Testis (tissue), 3 donors: ENCODE results near the gene GPR39. TPM values are rescaled to one million over a fixed set of nuclear protein-coding genes. Genes with fewer than 3 reads are reported as not detected.

Experiments
- DNase-seq: peaks from one replicate; pipeline ENCODE4 v3.0.0-alpha.2; 2019
- H3K27ac ChIP-seq, 2 donors: fragments of 200-600 bp; sonication (generic); one replicate each; pipeline ENCODE4 v1.5.1; 2019
- H3K27me3 ChIP-seq: fragments of 200-600 bp; sonication (generic); one replicate; pipeline ENCODE4 v1.5.1; 2019
- H3K36me3 ChIP-seq: fragments of 200-600 bp; sonication (generic); one replicate; pipeline ENCODE4 v1.5.1; 2017; ENCODE audit warnings: low read depth; ENCODE audit errors: missing control alignments
- H3K4me1 ChIP-seq: fragments of 200-600 bp; sonication (generic); one replicate; pipeline ENCODE4 v1.5.1; 2019
- H3K4me3 ChIP-seq, 2 donors: fragments of 200-600 bp; sonication (generic); one replicate each; pipeline ENCODE4 v1.5.1; 2017 to 2019
- H3K9me3 ChIP-seq: fragments of 200-600 bp; sonication (generic); one replicate; pipeline ENCODE4 v1.5.1; 2017
- POLR2A ChIP-seq: fragments of 450-650 bp; IDR thresholded peaks from one replicate; pipeline ENCODE4 v1.6.1; 2017; ENCODE audit warnings: antibody characterized with exemption, mild to moderate bottlenecking, moderate library complexity
- WGBS, 2 donors: methylation state at CpG; one replicate each; pipeline ENCODE4 v1.1.5; 2018; 5-methylcytosine and 5-hydroxymethylcytosine counted together
- intact Hi-C: fragments of 100-400 bp; cut with DNase I; formaldehyde crosslinking; loops from one replicate; pipeline ENCODE4 v1.15.1; 2023; ENCODE audit warnings: low total_unique reads
- polyA plus RNA-seq: library from polyadenylated mRNA; stranded (reverse); fragments of 350-450 nt; fragmentation: Illumina TruSeq; extraction: RNeasy Lipid Tissue Mini Kit (QIAGEN cat#74804); gene quantifications from one replicate; pipeline ENCODE4 v1.2.3, GENCODE V29; 2014; ENCODE audit warnings: low read depth, low replicate concordance; ENCODE audit not compliant: insufficient read depth
- total RNA-seq, 2 donors: library from RNA; depleted of rRNA; stranded (reverse); fragments of >200 nt; gene quantifications; one replicate each; pipeline ENCODE4 v1.2.3, GENCODE V29; 2016
- TF ChIP-seq, protein P1 (sequence below), 3 experiments: fragments of 450-650 bp in 2 of 3; fragments of 200-600 bp in 1 of 3; sonication (generic) in 1 of 3; IDR thresholded peaks; one replicate each; pipeline ENCODE4 v1.5.1; 2016 to 2019; ENCODE audit warnings: antibody characterized with exemption in 3 of 3, mild to moderate bottlenecking in 2 of 3, moderate library complexity in 1 of 3

GPR39 gene
- total and polyA plus RNA-seq, 3 donors from 2014 or later = 2.7 to 19.5 (median 4.0) TPM

GRCh38 chr2:132581591-132581990, 165.0 kb downstream of the GPR39 start:
- Histone ChIP-seq H3K36me3 (no peaks in the 10 kb centered on the region), H3K27me3 (no peaks in the 10 kb centered on the region), H3K9me3 (no peaks in the 10 kb centered on the region), H3K27ac (no peak overlapping the region), H3K4me3 (no peak overlapping the region), H3K4me1 (no peaks in the 10 kb centered on the region)
- DNase-seq = no peak
- TF ChIP-seq, protein P1, sequence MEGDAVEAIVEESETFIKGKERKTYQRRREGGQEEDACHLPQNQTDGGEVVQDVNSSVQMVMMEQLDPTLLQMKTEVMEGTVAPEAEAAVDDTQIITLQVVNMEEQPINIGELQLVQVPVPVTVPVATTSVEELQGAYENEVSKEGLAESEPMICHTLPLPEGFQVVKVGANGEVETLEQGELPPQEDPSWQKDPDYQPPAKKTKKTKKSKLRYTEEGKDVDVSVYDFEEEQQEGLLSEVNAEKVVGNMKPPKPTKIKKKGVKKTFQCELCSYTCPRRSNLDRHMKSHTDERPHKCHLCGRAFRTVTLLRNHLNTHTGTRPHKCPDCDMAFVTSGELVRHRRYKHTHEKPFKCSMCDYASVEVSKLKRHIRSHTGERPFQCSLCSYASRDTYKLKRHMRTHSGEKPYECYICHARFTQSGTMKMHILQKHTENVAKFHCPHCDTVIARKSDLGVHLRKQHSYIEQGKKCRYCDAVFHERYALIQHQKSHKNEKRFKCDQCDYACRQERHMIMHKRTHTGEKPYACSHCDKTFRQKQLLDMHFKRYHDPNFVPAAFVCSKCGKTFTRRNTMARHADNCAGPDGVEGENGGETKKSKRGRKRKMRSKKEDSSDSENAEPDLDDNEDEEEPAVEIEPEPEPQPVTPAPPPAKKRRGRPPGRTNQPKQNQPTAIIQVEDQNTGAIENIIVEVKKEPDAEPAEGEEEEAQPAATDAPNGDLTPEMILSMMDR (IDR thresholded peaks at IDR 0.05) = no peak
- TF ChIP-seq POLR2A = no peak
- 80 to 89% methylated on average over 5 of the region's 5 CpGs for WGBS, 2 donors
- intact Hi-C loops = no loop called here

- TF ChIP-seq, protein P1 (IDR thresholded peaks at IDR 0.05) = no peak
- no peak for TF ChIP-seq POLR2A
- Histone ChIP-seq H3K36me3 (no peaks in the 10 kb centered on the region), H3K9me3 (no peaks in the 10 kb centered on the region), H3K27me3 (no peaks in the 10 kb centered on the region), H3K4me1 (no peaks in the 10 kb centered on the region), H3K4me3 (no peak overlapping the region), H3K27ac (no peak overlapping the region)
- intact Hi-C loops = no loop called here
- no peak for DNase-seq
- 83 to 85% methylated on average over 9 of the region's 9 CpGs for WGBS, 2 donors
Measured at GRCh38 chr2:132581991-132582738, 165.6 kb downstream of the GPR39 start.

- H3K36me3 ChIP-seq = no peaks in the 10 kb centered on the region
- WGBS, 2 donors = 83 to 93% methylated on average over 10 of the region's 10 CpGs
- DNase-seq = no peak
- no peak overlapping the region for H3K27ac ChIP-seq
- H3K27me3 ChIP-seq = no peaks in the 10 kb centered on the region
- no peak overlapping the region for H3K4me3 ChIP-seq
- H3K4me1 ChIP-seq = no peaks in the 10 kb centered on the region
- intact Hi-C loops = no loop called here
- TF ChIP-seq, protein P1 (IDR thresholded peaks at IDR 0.05) = no peak
- TF ChIP-seq POLR2A = no peak
- no peaks in the 10 kb centered on the region for H3K9me3 ChIP-seq
Measured at GRCh38 chr2:132583666-132584360, 167.2 kb downstream of the GPR39 start.

- intact Hi-C loops = no loop called here
- H3K27ac ChIP-seq = no peak overlapping the region
- no peak for DNase-seq
- no peaks in the 10 kb centered on the region for H3K27me3 ChIP-seq
- H3K4me3 ChIP-seq = peak overlapping the region in 1 of 2 donors; percentile 51
- no peaks in the 10 kb centered on the region for H3K4me1 ChIP-seq
- TF ChIP-seq, protein P1 (IDR thresholded peaks at IDR 0.05) = no peak
- TF ChIP-seq POLR2A = no peak
- no peaks in the 10 kb centered on the region for H3K9me3 ChIP-seq
- H3K36me3 ChIP-seq = no peaks in the 10 kb centered on the region
- 66 to 77% methylated on average over 22 to 36 of the region's 36 CpGs for WGBS, 2 donors
Measured at GRCh38 chr2:132584976-132585817, 168.6 kb downstream of the GPR39 start.
